Progenitor cell of endocrine pancreas (in vitro differentiated cells): ENCODE results near the gene ZNF106. TPM values are rescaled to one million over a fixed set of nuclear protein-coding genes. Genes with fewer than 3 reads are reported as not detected.

Source experiments
- DNase-seq: peaks from one replicate; pipeline ENCODE4 v3.0.0; 2021; ENCODE audit warnings: low spot score; ENCODE audit not compliant: unreplicated experiment
- H3K27ac Mint-ChIP-seq: 2 replicates; pipeline ENCODE4 v1.8.0; 2021; ENCODE audit warnings: mild to moderate bottlenecking, moderate library complexity, mixed read lengths
- H3K27me3 Mint-ChIP-seq: 2 replicates; pipeline ENCODE4 v1.8.0; 2021; ENCODE audit warnings: mixed read lengths
- H3K36me3 Mint-ChIP-seq: 2 replicates; pipeline ENCODE4 v1.8.0; 2022; ENCODE audit warnings: mixed read lengths; ENCODE audit not compliant: insufficient read depth
- H3K4me1 Mint-ChIP-seq: 2 replicates; pipeline ENCODE4 v1.8.0; 2021; ENCODE audit warnings: low read depth, mixed read lengths
- H3K4me3 Mint-ChIP-seq: 2 replicates; pipeline ENCODE4 v1.8.0; 2021; ENCODE audit warnings: low read depth, mild to moderate bottlenecking, moderate library complexity, mixed read lengths
- H3K9me3 Mint-ChIP-seq: 2 replicates; pipeline ENCODE4 v1.8.0; 2021; ENCODE audit warnings: low read depth, mixed read lengths
- total RNA-seq: library from RNA; stranded (reverse); gene quantifications from 2 replicates; pipeline ENCODE4 v1.2.1, GENCODE V29; 2021
- TF ChIP-seq, protein P1 (sequence below): fragments of 200-600 bp; sonication (generic); IDR thresholded peaks from one replicate; pipeline ENCODE4 v1.5.0; 2021; ENCODE audit warnings: antibody characterized with exemption, mild to moderate bottlenecking; ENCODE audit not compliant: unreplicated experiment

Gene ZNF106
- total RNA-seq, 1 donor from 2014 or later, result 52.4 TPM

DNA sequence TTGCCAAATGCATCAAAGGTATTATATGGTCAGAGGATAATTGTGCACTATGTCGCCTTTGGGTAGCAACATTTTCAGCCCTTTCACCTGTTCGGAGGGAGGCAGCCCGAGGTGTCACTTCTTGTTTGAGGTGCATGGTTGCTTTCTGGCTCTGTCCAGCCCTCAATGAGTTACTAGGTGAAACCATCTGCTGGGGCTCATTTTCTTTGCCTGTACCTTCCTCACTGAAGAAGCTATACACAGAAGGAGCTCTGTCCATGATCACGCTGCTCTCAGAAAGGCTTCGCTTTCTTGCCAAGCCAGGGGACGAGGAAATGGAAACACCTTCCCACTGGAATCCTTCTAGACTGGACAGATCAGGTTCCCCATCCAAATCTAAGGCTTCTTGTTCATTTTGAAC lies 42.7 kb downstream of the ZNF106 start:
- Mint-ChIP-seq H3K4me3 (no peak overlapping the region), H3K9me3 (no peaks in the 10 kb centered on the region), H3K36me3 (peaks cover 26% of the 10 kb centered on the region), H3K4me1 (no peaks in the 10 kb centered on the region), H3K27me3 (no peaks in the 10 kb centered on the region), H3K27ac (no peak overlapping the region)
- TF ChIP-seq, protein P1, sequence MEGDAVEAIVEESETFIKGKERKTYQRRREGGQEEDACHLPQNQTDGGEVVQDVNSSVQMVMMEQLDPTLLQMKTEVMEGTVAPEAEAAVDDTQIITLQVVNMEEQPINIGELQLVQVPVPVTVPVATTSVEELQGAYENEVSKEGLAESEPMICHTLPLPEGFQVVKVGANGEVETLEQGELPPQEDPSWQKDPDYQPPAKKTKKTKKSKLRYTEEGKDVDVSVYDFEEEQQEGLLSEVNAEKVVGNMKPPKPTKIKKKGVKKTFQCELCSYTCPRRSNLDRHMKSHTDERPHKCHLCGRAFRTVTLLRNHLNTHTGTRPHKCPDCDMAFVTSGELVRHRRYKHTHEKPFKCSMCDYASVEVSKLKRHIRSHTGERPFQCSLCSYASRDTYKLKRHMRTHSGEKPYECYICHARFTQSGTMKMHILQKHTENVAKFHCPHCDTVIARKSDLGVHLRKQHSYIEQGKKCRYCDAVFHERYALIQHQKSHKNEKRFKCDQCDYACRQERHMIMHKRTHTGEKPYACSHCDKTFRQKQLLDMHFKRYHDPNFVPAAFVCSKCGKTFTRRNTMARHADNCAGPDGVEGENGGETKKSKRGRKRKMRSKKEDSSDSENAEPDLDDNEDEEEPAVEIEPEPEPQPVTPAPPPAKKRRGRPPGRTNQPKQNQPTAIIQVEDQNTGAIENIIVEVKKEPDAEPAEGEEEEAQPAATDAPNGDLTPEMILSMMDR, result no peak
- no peak for DNase-seq

- DNase-seq, result no peak
- H3K9me3 Mint-ChIP-seq, result no peaks in the 10 kb centered on the region
- no peak overlapping the region for H3K27ac Mint-ChIP-seq
- H3K36me3 Mint-ChIP-seq, result peaks cover 26% of the 10 kb centered on the region
- TF ChIP-seq, protein P1, result no peak
- no peaks in the 10 kb centered on the region for H3K4me1 Mint-ChIP-seq
- H3K27me3 Mint-ChIP-seq, result no peaks in the 10 kb centered on the region
- H3K4me3 Mint-ChIP-seq, result no peak overlapping the region
Measured at GRCh38 chr15:42447599-42447998, 43.3 kb downstream of the ZNF106 start.

DNA sequence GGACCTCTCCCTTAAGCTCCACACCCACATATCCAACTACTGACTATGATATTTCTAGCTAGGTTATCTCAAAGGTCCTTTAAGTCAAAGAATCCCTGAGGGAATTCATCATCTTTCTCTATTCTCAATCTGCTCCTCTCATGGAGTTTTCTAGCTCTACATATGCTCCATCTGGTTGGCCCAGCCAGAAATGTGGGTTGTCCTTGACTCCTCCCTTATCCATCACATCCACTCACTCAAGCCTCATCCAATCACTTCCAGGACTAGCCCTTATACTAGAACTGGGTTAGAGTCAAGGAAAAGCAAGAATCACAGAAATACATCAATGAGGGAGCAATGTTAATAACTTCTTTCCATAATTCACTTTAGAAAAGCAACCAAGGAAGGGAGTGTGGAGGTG lies 45.4 kb downstream of the ZNF106 start:
- DNase-seq, result no peak
- Mint-ChIP-seq H3K36me3 (peaks cover 18% of the 10 kb centered on the region), H3K9me3 (no peaks in the 10 kb centered on the region), H3K27me3 (no peaks in the 10 kb centered on the region), H3K27ac (no peak overlapping the region), H3K4me3 (no peak overlapping the region), H3K4me1 (no peaks in the 10 kb centered on the region)
- TF ChIP-seq, protein P1, result no peak

GRCh38 chr15:42444415-42445063 lies 46.4 kb downstream of the ZNF106 start:
- H3K4me1 Mint-ChIP-seq, result no peaks in the 10 kb centered on the region
- H3K36me3 Mint-ChIP-seq, result peaks cover 10% of the 10 kb centered on the region
- H3K27ac Mint-ChIP-seq, result no peak overlapping the region
- H3K27me3 Mint-ChIP-seq, result no peaks in the 10 kb centered on the region
- no peak overlapping the region for H3K4me3 Mint-ChIP-seq
- TF ChIP-seq, protein P1, result no peak
- DNase-seq, result no peak
- no peaks in the 10 kb centered on the region for H3K9me3 Mint-ChIP-seq

DNA sequence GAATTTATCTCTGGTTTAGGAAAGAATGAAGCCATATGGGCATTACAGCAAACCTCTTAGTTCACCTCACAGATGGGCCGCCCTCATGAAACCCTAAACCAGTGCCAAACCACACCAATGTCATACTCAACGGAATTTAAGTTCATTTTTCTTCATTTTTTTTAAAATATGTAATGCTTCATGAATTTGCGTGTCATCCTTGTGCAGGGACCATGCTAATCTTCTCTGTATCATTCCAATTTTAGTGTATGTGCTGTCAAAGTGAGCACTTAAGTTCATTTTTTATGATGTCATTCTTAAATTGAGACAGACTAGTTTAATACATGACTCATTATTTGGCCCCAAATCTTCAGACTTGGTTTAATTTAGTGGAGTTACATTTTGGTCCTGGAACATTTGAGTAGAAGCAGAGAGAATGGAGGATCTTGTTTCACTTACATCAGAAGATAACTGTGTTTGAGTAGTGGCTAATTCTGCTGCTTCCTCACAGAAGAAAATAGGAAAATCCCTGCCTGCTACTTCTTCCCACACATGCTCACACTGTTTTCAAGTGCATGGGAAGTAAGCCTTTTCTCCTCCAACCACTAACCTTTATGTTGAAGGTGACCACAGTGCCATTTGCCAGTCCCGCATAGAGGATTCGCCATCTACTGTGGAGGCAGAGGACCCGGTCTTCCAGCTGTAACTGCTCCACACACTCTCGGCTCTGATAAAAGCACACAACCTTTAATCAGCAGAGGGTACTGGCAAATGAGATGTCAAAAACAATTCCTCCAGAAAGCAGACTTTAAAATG lies 63.3 kb downstream of the ZNF106 start:
- H3K27ac Mint-ChIP-seq, result no peak overlapping the region
- no peaks in the 10 kb centered on the region for H3K27me3 Mint-ChIP-seq
- H3K4me1 Mint-ChIP-seq, result no peaks in the 10 kb centered on the region
- TF ChIP-seq, protein P1, result no peak
- no peaks in the 10 kb centered on the region for H3K9me3 Mint-ChIP-seq
- DNase-seq, result no peak
- H3K36me3 Mint-ChIP-seq, result peaks cover 19% of the 10 kb centered on the region
- no peak overlapping the region for H3K4me3 Mint-ChIP-seq
